ENCODE results near the gene GAN. TPM values are rescaled to one million over a fixed set of nuclear protein-coding genes. Genes with fewer than 3 reads are reported as not detected.
"Not testable (repeated sequence)": the region's sequence is repeated elsewhere in the genome, so short reads cannot be mapped to it uniquely, and the experiment has no call there.

Gene GAN
- total and polyA plus RNA-seq, 10 of the 15 experiments (the other 5 are each of a cell fraction or from before 2014, with no cell fraction given) = 0.42 to 8.4 (median 2.5) TPM

DNA sequence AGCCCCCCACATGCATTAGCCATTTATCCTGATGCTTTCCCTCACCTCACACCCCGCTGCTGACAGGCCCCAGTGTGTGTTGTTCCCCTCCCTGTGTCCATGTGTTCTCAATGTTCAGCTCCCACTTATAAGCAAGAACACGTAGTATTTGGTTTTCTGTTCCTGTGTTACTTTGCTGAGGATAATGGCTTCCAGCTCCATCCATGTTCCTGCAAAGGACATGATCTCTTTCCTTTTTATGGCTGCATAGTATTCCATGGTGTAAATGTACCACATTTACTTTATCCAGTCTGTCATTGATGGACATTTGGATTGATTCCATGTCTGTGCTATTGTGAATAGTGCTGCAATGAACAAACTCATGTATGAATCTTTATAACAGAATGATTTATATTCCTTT is 90.2 kb downstream of the GAN start:
- ChIA-PET CTCF (interaction anchor here (1.2 to 3.2 kb wide), 4 partner anchors 46 to 319 kb away, joined by 3 to 28 read pairs (median 17); no protein-coding TSS in a partner anchor), SMC1A (ENCODE audit: uncharacterized antibody, unreplicated experiment) (interaction anchor here (1.0 to 2.5 kb wide), 7 partner anchors 19 to 334 kb away, joined by 3 to 10 read pairs (median 4); no protein-coding TSS in a partner anchor), RAD21 (ENCODE audit: unreplicated experiment) (interaction anchor here (1.4 to 2.8 kb wide), 5 partner anchors 12 to 292 kb away, joined by 3 to 16 read pairs (median 5); no protein-coding TSS in a partner anchor)
- H3K27ac ChIP-seq (ENCODE audit: control insufficient read depth, insufficient read depth); H3K36me3 ChIP-seq (ENCODE audit: control insufficient read depth in 2 of 2, insufficient read depth in 2 of 2, low read length in 1 of 2); H3K4me2 ChIP-seq (ENCODE audit: control insufficient read depth, insufficient read depth); DNase-seq (ENCODE audit: low read depth, low spot score); H2AFZ ChIP-seq (ENCODE audit: control insufficient read depth, low read depth, low read length); H4K20me1 ChIP-seq (ENCODE audit: control insufficient read depth, insufficient read depth); H3K79me2 ChIP-seq (ENCODE audit: control insufficient read depth, insufficient read depth, low read length); FAIRE-seq; POLR2A ChIA-PET; BruUV-seq (replicated peaks); H3K9ac ChIP-seq (ENCODE audit: control insufficient read depth, insufficient read depth, low read length); H3K9me3 ChIP-seq (replicated peaks; ENCODE audit: control insufficient read depth, insufficient read depth, low read length); H3K27me3 ChIP-seq (replicated peaks in 1 of 2; ENCODE audit: control insufficient read depth in 2 of 2, insufficient read depth in 2 of 2, low read length in 1 of 2); H3K4me3 ChIP-seq; H3K4me1 ChIP-seq (ENCODE audit: control insufficient read depth, insufficient read depth, low read length); intact Hi-C loops (cut with micrococcal nuclease; ENCODE audit: unreplicated experiment); ATAC-seq: not testable (repeated sequence)
- WGBS (ENCODE audit: insufficient coverage, insufficient replicate concordance, low lambda C conversion rate, missing lambda C conversion rate) = 29% methylated on average over 2 of the region's 2 CpGs
- in situ Hi-C loops (cut with MboI) = loop anchor here (10.0 kb wide), 1 partner anchor 320 kb away; no protein-coding TSS in a partner anchor

DNA sequence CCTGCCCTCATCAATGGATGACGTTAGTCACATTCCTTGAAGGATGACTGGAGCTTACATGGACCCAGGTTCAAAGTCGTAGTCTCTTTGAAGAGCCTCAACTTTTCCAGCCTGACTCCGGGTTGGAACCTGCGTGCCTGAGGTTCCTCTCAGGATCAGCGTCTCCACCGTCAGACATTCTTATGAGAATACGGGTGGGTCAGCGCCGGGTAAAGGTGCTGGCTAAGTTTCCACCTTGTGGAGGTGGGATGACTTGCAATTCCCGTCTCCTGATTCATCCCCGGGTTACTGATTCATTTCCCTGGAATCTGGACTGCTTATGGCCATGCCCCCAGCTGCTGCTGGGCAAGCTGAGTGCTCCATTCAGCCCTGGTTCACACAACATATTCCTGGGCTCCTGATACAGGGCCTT is 90.9 kb downstream of the GAN start:
- Histone ChIP-seq H4K20me1 (ENCODE audit: control insufficient read depth, insufficient read depth) (no peaks in the 10 kb centered on the region), H3K27ac (ENCODE audit: control insufficient read depth, insufficient read depth) (no peak overlapping the region), H3K9ac (ENCODE audit: control insufficient read depth, insufficient read depth, low read length) (no peak overlapping the region), H3K4me2 (ENCODE audit: control insufficient read depth, insufficient read depth) (no peak overlapping the region), H3K36me3 (ENCODE audit: control insufficient read depth in 2 of 2, insufficient read depth in 2 of 2, low read length in 1 of 2) (no peaks in the 10 kb centered on the region), H3K27me3 (replicated peaks in 1 of 2; ENCODE audit: control insufficient read depth in 2 of 2, insufficient read depth in 2 of 2, low read length in 1 of 2) (no peaks in the 10 kb centered on the region; a peak in 1 of 4 replicates), H3K79me2 (ENCODE audit: control insufficient read depth, insufficient read depth, low read length) (no peaks in the 10 kb centered on the region), H3K4me3 (no peak overlapping the region), H3K4me1 (ENCODE audit: control insufficient read depth, insufficient read depth, low read length) (no peaks in the 10 kb centered on the region), H2AFZ (ENCODE audit: control insufficient read depth, low read depth, low read length) (no peak overlapping the region), H3K9me3 (replicated peaks; ENCODE audit: control insufficient read depth, insufficient read depth, low read length) (no peaks in the 10 kb centered on the region)
- RAD21 ChIA-PET (ENCODE audit: unreplicated experiment) = no interaction called here
- no peak for FAIRE-seq
- TF ChIP-seq ZSCAN29 (IDR thresholded peaks at IDR 0.05) = no peak
- no peak for TF ChIP-seq TARDBP (IDR thresholded peaks at IDR 0.05; ENCODE audit: borderline replicate concordance)
- no peak for TF ChIP-seq NBN (IDR thresholded peaks at IDR 0.05)
- TF ChIP-seq RBBP5 (conservative IDR thresholded peaks at IDR 0.05) = no peak
- no peak for TF ChIP-seq WRNIP1 (IDR thresholded peaks at IDR 0.05; ENCODE audit: borderline replicate concordance, low read depth, low read length)
- TF ChIP-seq CHD1 (IDR thresholded peaks at IDR 0.05; ENCODE audit: low read depth, low read length) = no peak
- no peak for TF ChIP-seq BCL11A (IDR thresholded peaks at IDR 0.05; ENCODE audit: low read depth, low read length)
- TF ChIP-seq CBX5 (IDR thresholded peaks at IDR 0.05; ENCODE audit: low read depth) = no peak
- TF ChIP-seq MEF2B (IDR thresholded peaks at IDR 0.05; ENCODE audit: partially characterized antibody, poor library complexity, severe bottlenecking) = no peak
- no peak for TF ChIP-seq RCOR1 (conservative IDR thresholded peaks at IDR 0.05; ENCODE audit: low read depth, low read length)
- TF ChIP-seq, protein P1, sequence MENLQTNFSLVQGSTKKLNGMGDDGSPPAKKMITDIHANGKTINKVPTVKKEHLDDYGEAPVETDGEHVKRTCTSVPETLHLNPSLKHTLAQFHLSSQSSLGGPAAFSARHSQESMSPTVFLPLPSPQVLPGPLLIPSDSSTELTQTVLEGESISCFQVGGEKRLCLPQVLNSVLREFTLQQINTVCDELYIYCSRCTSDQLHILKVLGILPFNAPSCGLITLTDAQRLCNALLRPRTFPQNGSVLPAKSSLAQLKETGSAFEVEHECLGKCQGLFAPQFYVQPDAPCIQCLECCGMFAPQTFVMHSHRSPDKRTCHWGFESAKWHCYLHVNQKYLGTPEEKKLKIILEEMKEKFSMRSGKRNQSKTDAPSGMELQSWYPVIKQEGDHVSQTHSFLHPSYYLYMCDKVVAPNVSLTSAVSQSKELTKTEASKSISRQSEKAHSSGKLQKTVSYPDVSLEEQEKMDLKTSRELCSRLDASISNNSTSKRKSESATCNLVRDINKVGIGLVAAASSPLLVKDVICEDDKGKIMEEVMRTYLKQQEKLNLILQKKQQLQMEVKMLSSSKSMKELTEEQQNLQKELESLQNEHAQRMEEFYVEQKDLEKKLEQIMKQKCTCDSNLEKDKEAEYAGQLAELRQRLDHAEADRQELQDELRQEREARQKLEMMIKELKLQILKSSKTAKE (IDR thresholded peaks at IDR 0.05; ENCODE audit: low read depth, poor library complexity, severe bottlenecking) = no peak
- TF ChIP-seq RB1 (IDR thresholded peaks at IDR 0.05; ENCODE audit: borderline replicate concordance) = no peak
- no peak for TF ChIP-seq SREBF2 (IDR thresholded peaks at IDR 0.05; ENCODE audit: low read length)
- no peak for TF ChIP-seq MTA3 (IDR thresholded peaks at IDR 0.05; ENCODE audit: borderline replicate concordance, low read length)
- DNase-seq (ENCODE audit: low read depth, low spot score) = no peak
- in situ Hi-C loops (cut with MboI) (loop anchor here (10.0 kb wide), 1 partner anchor 319 kb away; no protein-coding TSS in a partner anchor), intact Hi-C loops (cut with micrococcal nuclease; ENCODE audit: unreplicated experiment) (no loop called here)
- SMC1A ChIA-PET (ENCODE audit: uncharacterized antibody, unreplicated experiment) = no interaction called here
- 72% methylated on average over 11 of the region's 11 CpGs for WGBS (ENCODE audit: insufficient coverage, insufficient replicate concordance, low lambda C conversion rate, missing lambda C conversion rate)
- CTCF ChIA-PET = interaction anchor here (1.2 to 3.2 kb wide), 3 partner anchors 46 to 318 kb away, joined by 3 to 28 read pairs (median 18); no protein-coding TSS in a partner anchor
- no peak for ATAC-seq
- no TSS peak for BruUV-seq (replicated peaks)
- POLR2A ChIA-PET = interaction anchor here (0.6 kb wide), 1 partner anchor 195 kb away, joined by 3 read pairs; no protein-coding TSS in a partner anchor
